Thyroid gland (tissue), 4 donors: ENCODE results near the gene YPEL5.

Experiments
- CTCF ChIP-seq, 6 experiments: fragments of 200-600 bp in 3 of 6; fragments of 450-650 bp in 3 of 6; sonication (generic) in 3 of 6; IDR thresholded peaks; one replicate each; pipeline ENCODE4 v1.5.1; 2016 to 2019; ENCODE audit warnings: antibody characterized with exemption in 6 of 6, mild to moderate bottlenecking in 2 of 6, inconsistent platforms in 1 of 6, moderate library complexity in 1 of 6
- POLR2A ChIP-seq, 2 donors: fragments of 450-650 bp; IDR thresholded peaks; one replicate each; pipeline ENCODE4 v1.6.1; 2017; ENCODE audit warnings: antibody characterized with exemption in 2 of 2, mild to moderate bottlenecking in 2 of 2, moderate library complexity in 1 of 2

GRCh38 chr2:30204281-30204680 lies 57.5 kb downstream of the YPEL5 start:
- TF ChIP-seq CTCF (IDR thresholded peaks at IDR 0.05) (no peak), POLR2A (IDR thresholded peaks at IDR 0.05) (no peak)
